GM23338 (cell line): ENCODE measurements around the gene PIAS1. TPM values are rescaled to one million over a fixed set of nuclear protein-coding genes. Genes with fewer than 3 reads are reported as not detected.
A peak's percentile ranks its signal among the peaks of the same experiment; 100 is the strongest.

Source experiments
- ATAC-seq: fragments of 200-7000 bp; cut with Tn5 transposase; 3 replicates; pipeline ENCODE4 v1.9.1; 2020
- DNase-seq: peaks from one replicate; pipeline ENCODE4 v3.0.0-alpha.2; 2015; ENCODE audit warnings: low spot score
- H2AFZ ChIP-seq: fragments of 200-600 bp; sonication (generic); 2 replicates; pipeline ENCODE4 v1.8.0; 2016; ENCODE audit warnings: antibody characterized with exemption, mild to moderate bottlenecking, moderate library complexity
- H3F3A ChIP-seq: fragments of 200-600 bp; sonication (generic); replicated peaks from 2 replicates; pipeline ENCODE4 v1.8.0; 2017; ENCODE audit warnings: antibody characterized with exemption, mixed run types, low read depth
- H3K27ac ChIP-seq: fragments of 200-600 bp; sonication (generic); 2 replicates; pipeline ENCODE4 v1.6.1; 2016; ENCODE audit warnings: low read depth
- H3K27me3 ChIP-seq: fragments of 200-600 bp; sonication (generic); 2 replicates; pipeline ENCODE4 v1.8.0; 2016; ENCODE audit warnings: mild to moderate bottlenecking, mixed run types, moderate library complexity; ENCODE audit not compliant: insufficient read depth
- H3K36me3 ChIP-seq: fragments of 200-600 bp; sonication (generic); 2 replicates; pipeline ENCODE4 v1.8.0; 2016; ENCODE audit warnings: mild to moderate bottlenecking; ENCODE audit not compliant: insufficient read depth
- H3K4me1 ChIP-seq: fragments of 200-600 bp; sonication (generic); 2 replicates; pipeline ENCODE4 v1.8.0; 2016; ENCODE audit warnings: mild to moderate bottlenecking, moderate library complexity; ENCODE audit not compliant: insufficient read depth
- H3K4me2 ChIP-seq: fragments of 200-600 bp; sonication (generic); 2 replicates; pipeline ENCODE4 v1.7.1; 2017; ENCODE audit warnings: mixed run types
- H3K4me3 ChIP-seq: fragments of 200-600 bp; sonication (generic); 2 replicates; pipeline ENCODE4 v1.6.1; 2016; ENCODE audit warnings: mixed run types
- H3K79me2 ChIP-seq: fragments of 200-600 bp; sonication (generic); replicated peaks from 2 replicates; pipeline ENCODE4 v1.8.0; 2017; ENCODE audit warnings: mild to moderate bottlenecking; ENCODE audit not compliant: insufficient read depth
- H3K9me2 ChIP-seq: fragments of 200-600 bp; sonication (generic); 2 replicates; pipeline ENCODE4 v1.8.0; 2017; ENCODE audit not compliant: insufficient read depth
- H4K20me1 ChIP-seq: fragments of 200-600 bp; sonication (generic); replicated peaks from 2 replicates; pipeline ENCODE4 v1.8.0; 2017; ENCODE audit warnings: mild to moderate bottlenecking; ENCODE audit not compliant: insufficient read depth
- H3K27ac Mint-ChIP-seq: 2 replicates; pipeline ENCODE4 v1.8.0; 2020; ENCODE audit warnings: inconsistent platforms, mild to moderate bottlenecking, moderate library complexity, mixed read lengths
- H3K27me3 Mint-ChIP-seq: 3 replicates; pipeline ENCODE4 v1.8.0; 2022; ENCODE audit warnings: low read depth, mild to moderate bottlenecking, moderate library complexity, mixed read lengths, inconsistent platforms; ENCODE audit not compliant: insufficient read depth, poor library complexity
- H3K36me3 Mint-ChIP-seq: 3 replicates; pipeline ENCODE4 v1.8.0; 2021; ENCODE audit warnings: low read depth, mild to moderate bottlenecking, inconsistent platforms, moderate library complexity, mixed read lengths
- H3K4me1 Mint-ChIP-seq: 3 replicates; pipeline ENCODE4 v1.8.0; 2020; ENCODE audit warnings: mild to moderate bottlenecking, inconsistent platforms, mixed read lengths
- H3K4me3 Mint-ChIP-seq: 3 replicates; pipeline ENCODE4 v1.8.0; 2021; ENCODE audit warnings: moderate library complexity, mild to moderate bottlenecking, inconsistent platforms, mixed read lengths
- H3K9me3 Mint-ChIP-seq: 3 replicates; pipeline ENCODE4 v1.8.0; 2020; ENCODE audit warnings: moderate library complexity, mild to moderate bottlenecking, inconsistent platforms, mixed read lengths
- CREB1 ChIP-seq: fragments of 250-450 bp; sonication (Bioruptor Pico); IDR thresholded peaks from 2 replicates; pipeline ENCODE4 v1.5.0; 2020; ENCODE audit warnings: low read depth, mild to moderate bottlenecking, moderate library complexity
- EZH2 ChIP-seq: fragments of 200-600 bp; sonication (generic); IDR thresholded peaks from one replicate; pipeline ENCODE4 v1.8.0; 2017; ENCODE audit warnings: antibody characterized with exemption, mild to moderate bottlenecking, low read depth; ENCODE audit not compliant: unreplicated experiment
- JUNB ChIP-seq: IDR thresholded peaks from one replicate; pipeline ENCODE4 v1.6.1; 2016; ENCODE audit warnings: antibody characterized with exemption; ENCODE audit not compliant: unreplicated experiment
- NANOG ChIP-seq: IDR thresholded peaks from 2 replicates; pipeline ENCODE4 v1.6.1; 2016; ENCODE audit warnings: antibody characterized with exemption, borderline replicate concordance
- POLR2AphosphoS5 ChIP-seq: IDR thresholded peaks from 2 replicates; pipeline ENCODE4 v1.6.1; 2016; ENCODE audit warnings: antibody characterized with exemption, low read depth
- STAT1 ChIP-seq: IDR thresholded peaks from one replicate; pipeline ENCODE4 v1.6.1; 2016; ENCODE audit warnings: antibody characterized with exemption; ENCODE audit not compliant: unreplicated experiment
- ZNF114 ChIP-seq: fragments of 250-450 bp; sonication (Bioruptor Pico); IDR thresholded peaks from 2 replicates; pipeline ENCODE4 v1.5.0; 2020; ENCODE audit warnings: mild to moderate bottlenecking, moderate library complexity
- ZNF331 ChIP-seq: fragments of 250-450 bp; sonication (Bioruptor Pico); IDR thresholded peaks from 2 replicates; pipeline ENCODE4 v1.5.0; 2020; ENCODE audit warnings: low read depth, mild to moderate bottlenecking, moderate library complexity
- polyA plus RNA-seq: library from polyadenylated mRNA; unstranded; fragments of >200 nt; fragmentation: Nextera tagmentation; extraction: Ambion mirVana; gene quantifications from 2 replicates; pipeline ENCODE4 v1.2.1, GENCODE V29; 2016
- total RNA-seq: library from RNA; depleted of rRNA; stranded (reverse); fragments of >200 nt; shearing (Covaris generic); gene quantifications from 2 replicates; pipeline ENCODE4 v1.2.3, GENCODE V29; 2014
- TF ChIP-seq, protein P1 (sequence below): IDR thresholded peaks from one replicate; pipeline ENCODE4 v1.6.1; 2018; ENCODE audit warnings: antibody characterized with exemption; ENCODE audit not compliant: unreplicated experiment
- TF ChIP-seq, protein P2 (sequence below), 2 experiments: fragments of 200-600 bp in 1 of 2; sonication (generic) in 1 of 2; conservative IDR thresholded peaks; 2 replicates each; pipeline versions ENCODE4 v1.5.1 to v1.6.1; 2016 to 2017; ENCODE audit warnings: antibody characterized with exemption in 2 of 2, low read depth in 2 of 2, mild to moderate bottlenecking in 2 of 2, moderate library complexity in 1 of 2
- TF ChIP-seq, protein P3 (sequence below): IDR thresholded peaks from 2 replicates; pipeline ENCODE4 v1.6.1; 2016; ENCODE audit warnings: antibody characterized with exemption

PIAS1 gene
- total and polyA plus RNA-seq, 2 experiments from 2014 or later = 30.7 to 32.1 TPM

DNA sequence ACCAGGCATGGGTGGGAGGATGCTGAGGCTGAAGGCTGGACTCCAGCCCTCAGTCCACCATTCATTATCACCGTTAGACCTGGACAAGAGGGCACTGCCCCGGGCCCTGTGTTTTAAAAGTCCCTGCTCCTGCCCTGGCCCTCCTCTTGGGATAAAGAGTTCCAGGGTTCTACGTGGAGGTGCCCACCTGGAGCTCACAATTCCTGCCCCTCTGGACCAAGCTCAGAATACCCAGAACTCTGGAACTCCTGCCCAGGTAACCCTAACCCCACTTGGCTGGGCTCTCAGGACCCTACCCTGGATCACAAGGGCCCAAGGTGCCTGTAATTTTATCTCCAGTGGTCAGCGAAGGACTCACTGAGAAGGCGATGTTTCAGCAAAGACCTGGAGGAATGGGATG is 149.8 kb downstream of the PIAS1 start:
- H3K27me3 ChIP-seq = no peaks in the 10 kb centered on the region
- ATAC-seq = no peak
- H3K9me2 ChIP-seq = no peaks in the 10 kb centered on the region
- Mint-ChIP-seq H3K9me3 (no peaks in the 10 kb centered on the region), H3K4me1 (peaks cover 64% of the 10 kb centered on the region), H3K4me3 (no peak overlapping the region), H3K27me3 (peaks cover 21% of the 10 kb centered on the region), H3K36me3 (peaks cover 9% of the 10 kb centered on the region), H3K27ac (no peak overlapping the region)
- no peaks in the 10 kb centered on the region for H3K36me3 ChIP-seq
- H3K4me1 ChIP-seq = peaks cover 45% of the 10 kb centered on the region
- no peak overlapping the region for H3K4me2 ChIP-seq
- H3F3A ChIP-seq = peaks cover 8% of the 10 kb centered on the region; the same call in 1 of the 2 replicates
- TF ChIP-seq CREB1 (CRISPR knock-in tag) (no peak), JUNB (no peak), EZH2 (no peak), POLR2AphosphoS5 (no peak), STAT1 (no peak), ZNF114 (CRISPR knock-in tag) (no peak)
- TF ChIP-seq, protein P1, sequence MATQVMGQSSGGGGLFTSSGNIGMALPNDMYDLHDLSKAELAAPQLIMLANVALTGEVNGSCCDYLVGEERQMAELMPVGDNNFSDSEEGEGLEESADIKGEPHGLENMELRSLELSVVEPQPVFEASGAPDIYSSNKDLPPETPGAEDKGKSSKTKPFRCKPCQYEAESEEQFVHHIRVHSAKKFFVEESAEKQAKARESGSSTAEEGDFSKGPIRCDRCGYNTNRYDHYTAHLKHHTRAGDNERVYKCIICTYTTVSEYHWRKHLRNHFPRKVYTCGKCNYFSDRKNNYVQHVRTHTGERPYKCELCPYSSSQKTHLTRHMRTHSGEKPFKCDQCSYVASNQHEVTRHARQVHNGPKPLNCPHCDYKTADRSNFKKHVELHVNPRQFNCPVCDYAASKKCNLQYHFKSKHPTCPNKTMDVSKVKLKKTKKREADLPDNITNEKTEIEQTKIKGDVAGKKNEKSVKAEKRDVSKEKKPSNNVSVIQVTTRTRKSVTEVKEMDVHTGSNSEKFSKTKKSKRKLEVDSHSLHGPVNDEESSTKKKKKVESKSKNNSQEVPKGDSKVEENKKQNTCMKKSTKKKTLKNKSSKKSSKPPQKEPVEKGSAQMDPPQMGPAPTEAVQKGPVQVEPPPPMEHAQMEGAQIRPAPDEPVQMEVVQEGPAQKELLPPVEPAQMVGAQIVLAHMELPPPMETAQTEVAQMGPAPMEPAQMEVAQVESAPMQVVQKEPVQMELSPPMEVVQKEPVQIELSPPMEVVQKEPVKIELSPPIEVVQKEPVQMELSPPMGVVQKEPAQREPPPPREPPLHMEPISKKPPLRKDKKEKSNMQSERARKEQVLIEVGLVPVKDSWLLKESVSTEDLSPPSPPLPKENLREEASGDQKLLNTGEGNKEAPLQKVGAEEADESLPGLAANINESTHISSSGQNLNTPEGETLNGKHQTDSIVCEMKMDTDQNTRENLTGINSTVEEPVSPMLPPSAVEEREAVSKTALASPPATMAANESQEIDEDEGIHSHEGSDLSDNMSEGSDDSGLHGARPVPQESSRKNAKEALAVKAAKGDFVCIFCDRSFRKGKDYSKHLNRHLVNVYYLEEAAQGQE = no peak
- TF ChIP-seq, protein P2, sequence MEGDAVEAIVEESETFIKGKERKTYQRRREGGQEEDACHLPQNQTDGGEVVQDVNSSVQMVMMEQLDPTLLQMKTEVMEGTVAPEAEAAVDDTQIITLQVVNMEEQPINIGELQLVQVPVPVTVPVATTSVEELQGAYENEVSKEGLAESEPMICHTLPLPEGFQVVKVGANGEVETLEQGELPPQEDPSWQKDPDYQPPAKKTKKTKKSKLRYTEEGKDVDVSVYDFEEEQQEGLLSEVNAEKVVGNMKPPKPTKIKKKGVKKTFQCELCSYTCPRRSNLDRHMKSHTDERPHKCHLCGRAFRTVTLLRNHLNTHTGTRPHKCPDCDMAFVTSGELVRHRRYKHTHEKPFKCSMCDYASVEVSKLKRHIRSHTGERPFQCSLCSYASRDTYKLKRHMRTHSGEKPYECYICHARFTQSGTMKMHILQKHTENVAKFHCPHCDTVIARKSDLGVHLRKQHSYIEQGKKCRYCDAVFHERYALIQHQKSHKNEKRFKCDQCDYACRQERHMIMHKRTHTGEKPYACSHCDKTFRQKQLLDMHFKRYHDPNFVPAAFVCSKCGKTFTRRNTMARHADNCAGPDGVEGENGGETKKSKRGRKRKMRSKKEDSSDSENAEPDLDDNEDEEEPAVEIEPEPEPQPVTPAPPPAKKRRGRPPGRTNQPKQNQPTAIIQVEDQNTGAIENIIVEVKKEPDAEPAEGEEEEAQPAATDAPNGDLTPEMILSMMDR (conservative IDR thresholded peaks at IDR 0.05; ENCODE audit: low read depth in 2 of 2) = no peak
- H3K27ac ChIP-seq = 0 out of 2 replicates have a peak overlapping the region, but pooled peaks have one; percentile 45
- H3K4me3 ChIP-seq = no peak overlapping the region
- no peak for DNase-seq
- peaks cover 26% of the 10 kb centered on the region for H4K20me1 ChIP-seq
- peaks cover 20% of the 10 kb centered on the region for H3K79me2 ChIP-seq
- H2AFZ ChIP-seq = no peak overlapping the region

DNA sequence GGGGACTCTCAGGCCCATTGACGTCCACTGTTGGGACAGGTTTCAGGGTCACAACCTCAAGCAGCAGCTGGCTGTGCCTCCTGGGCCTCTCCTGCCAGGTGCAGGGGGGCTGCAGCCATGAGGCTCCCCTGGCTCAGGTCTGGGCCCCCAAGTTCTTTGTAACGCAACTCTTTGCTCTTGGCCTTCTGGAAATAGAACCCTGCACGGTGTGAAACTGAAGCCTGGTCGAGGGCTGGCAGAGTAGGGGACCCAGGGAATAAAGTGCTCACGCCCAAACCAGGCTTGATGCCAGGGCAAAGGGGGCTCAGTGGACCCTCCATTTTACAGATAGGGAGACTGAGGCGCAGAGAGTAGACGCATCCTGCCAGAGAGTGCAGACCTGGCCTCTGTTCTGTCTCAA is 150.2 kb downstream of the PIAS1 start:
- H3K27ac Mint-ChIP-seq = peak overlapping the region; percentile 20; the same call in 1 of the 2 replicates
- peaks cover 9% of the 10 kb centered on the region for H3K36me3 Mint-ChIP-seq
- no peak for TF ChIP-seq CREB1 (CRISPR knock-in tag)
- TF ChIP-seq ZNF331 (CRISPR knock-in tag) = no peak
- no peak for TF ChIP-seq NANOG
- TF ChIP-seq ZNF114 (CRISPR knock-in tag) = no peak
- TF ChIP-seq, protein P3, sequence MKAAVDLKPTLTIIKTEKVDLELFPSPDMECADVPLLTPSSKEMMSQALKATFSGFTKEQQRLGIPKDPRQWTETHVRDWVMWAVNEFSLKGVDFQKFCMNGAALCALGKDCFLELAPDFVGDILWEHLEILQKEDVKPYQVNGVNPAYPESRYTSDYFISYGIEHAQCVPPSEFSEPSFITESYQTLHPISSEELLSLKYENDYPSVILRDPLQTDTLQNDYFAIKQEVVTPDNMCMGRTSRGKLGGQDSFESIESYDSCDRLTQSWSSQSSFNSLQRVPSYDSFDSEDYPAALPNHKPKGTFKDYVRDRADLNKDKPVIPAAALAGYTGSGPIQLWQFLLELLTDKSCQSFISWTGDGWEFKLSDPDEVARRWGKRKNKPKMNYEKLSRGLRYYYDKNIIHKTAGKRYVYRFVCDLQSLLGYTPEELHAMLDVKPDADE = no peak

More for the DNA sequence above, 150.2 kb downstream of the PIAS1 start:
- ATAC-seq (no peak), DNase-seq (no peak)
- Mint-ChIP-seq H3K4me1 (peaks cover 62% of the 10 kb centered on the region), H3K9me3 (no peaks in the 10 kb centered on the region), H3K4me3 (no peak overlapping the region), H3K27me3 (peaks cover 23% of the 10 kb centered on the region)
- Histone ChIP-seq H3K4me3 (no peak overlapping the region), H3K36me3 (no peaks in the 10 kb centered on the region), H3K4me1 (peaks cover 45% of the 10 kb centered on the region), H4K20me1 (peaks cover 26% of the 10 kb centered on the region), H3K79me2 (peaks cover 20% of the 10 kb centered on the region), H2AFZ (no peak overlapping the region), H3K4me2 (no peak overlapping the region), H3F3A (peaks cover 8% of the 10 kb centered on the region; the same call in 1 of the 2 replicates), H3K27ac (0 out of 2 replicates have a peak overlapping the region, but pooled peaks have one; percentile 45), H3K9me2 (no peaks in the 10 kb centered on the region), H3K27me3 (no peaks in the 10 kb centered on the region)
